Type B pancreatic cell (in vitro differentiated cells): ENCODE measurements around the gene HIP1. TPM values are rescaled to one million over a fixed set of nuclear protein-coding genes. Genes with fewer than 3 reads are reported as not detected.
"Not testable (repeated sequence)": the region's sequence is repeated elsewhere in the genome, so short reads cannot be mapped to it uniquely, and the experiment has no call there.

Experiments used
- DNase-seq: peaks from one replicate; pipeline ENCODE4 v3.0.0; 2021; ENCODE audit warnings: mixed read lengths; ENCODE audit not compliant: unreplicated experiment; ENCODE audit errors: extremely low spot score
- H3K27ac Mint-ChIP-seq: 2 replicates; pipeline ENCODE4 v1.8.0; 2021; ENCODE audit warnings: mild to moderate bottlenecking, mixed read lengths
- H3K27me3 Mint-ChIP-seq: 2 replicates; pipeline ENCODE4 v1.8.0; 2021; ENCODE audit warnings: mixed read lengths
- H3K36me3 Mint-ChIP-seq: 2 replicates; pipeline ENCODE4 v1.8.0; 2021; ENCODE audit warnings: mixed read lengths
- H3K4me1 Mint-ChIP-seq: one replicate; pipeline ENCODE4 v1.8.0; 2021; ENCODE audit warnings: mixed read lengths; ENCODE audit not compliant: unreplicated experiment
- H3K4me3 Mint-ChIP-seq: 2 replicates; pipeline ENCODE4 v1.8.0; 2021; ENCODE audit warnings: mild to moderate bottlenecking, mixed read lengths
- H3K9me3 Mint-ChIP-seq: 2 replicates; pipeline ENCODE4 v1.8.0; 2021; ENCODE audit warnings: mixed read lengths
- CTCF ChIP-seq: fragments of 200-600 bp; sonication (generic); conservative IDR thresholded peaks from 2 replicates; pipeline ENCODE4 v1.5.0; 2021; ENCODE audit warnings: antibody characterized with exemption, mild to moderate bottlenecking
- total RNA-seq: library from RNA; stranded (reverse); gene quantifications from 2 replicates; pipeline ENCODE4 v1.2.1, GENCODE V29; 2021; ENCODE audit warnings: low replicate concordance

HIP1 gene
- total RNA-seq, 1 donor from 2014 or later: 33.8 TPM

- TF ChIP-seq CTCF: no peak
- DNase-seq: no peak
- Mint-ChIP-seq H3K36me3 (no peaks in the 10 kb centered on the region), H3K27ac (no peak overlapping the region), H3K4me1 (peaks cover 4% of the 10 kb centered on the region), H3K9me3 (no peaks in the 10 kb centered on the region), H3K27me3 (no peaks in the 10 kb centered on the region), H3K4me3 (no peak overlapping the region)
Observed at GRCh38 chr7:75696263-75697037, 42.3 kb downstream of the HIP1 start.

- H3K4me3 Mint-ChIP-seq: no peak overlapping the region
- H3K4me1 Mint-ChIP-seq: peaks cover 4% of the 10 kb centered on the region
Observed at GRCh38 chr7:75694638-75695399, 43.9 kb downstream of the HIP1 start.

GRCh38 chr7:75693668-75694067 lies 45.1 kb downstream of the HIP1 start:
- not testable (repeated sequence) for H3K9me3 Mint-ChIP-seq, H3K27ac Mint-ChIP-seq, H3K36me3 Mint-ChIP-seq, H3K27me3 Mint-ChIP-seq, H3K4me1 Mint-ChIP-seq, H3K4me3 Mint-ChIP-seq, DNase-seq

More at GRCh38 chr7:75694638-75695399, 43.9 kb downstream of the HIP1 start:
- H3K27me3 Mint-ChIP-seq: no peaks in the 10 kb centered on the region
- no peaks in the 10 kb centered on the region for H3K9me3 Mint-ChIP-seq
- no peak for DNase-seq
- H3K27ac Mint-ChIP-seq: no peak overlapping the region
- H3K36me3 Mint-ChIP-seq: no peaks in the 10 kb centered on the region
- no peak for TF ChIP-seq CTCF

- no peak for DNase-seq
- Mint-ChIP-seq H3K9me3 (no peaks in the 10 kb centered on the region), H3K4me1 (peaks cover 9% of the 10 kb centered on the region), H3K27me3 (no peaks in the 10 kb centered on the region), H3K4me3 (no peak overlapping the region), H3K27ac (no peak overlapping the region), H3K36me3 (no peaks in the 10 kb centered on the region)
- no peak for TF ChIP-seq CTCF
Observed at GRCh38 chr7:75691793-75692543, 46.8 kb downstream of the HIP1 start.

GRCh38 chr7:75690121-75690523 lies 48.6 kb downstream of the HIP1 start:
- no peak for TF ChIP-seq CTCF
- no peak overlapping the region for H3K27ac Mint-ChIP-seq
- no peaks in the 10 kb centered on the region for H3K27me3 Mint-ChIP-seq
- H3K9me3 Mint-ChIP-seq: no peaks in the 10 kb centered on the region
- H3K4me1 Mint-ChIP-seq: peaks cover 5% of the 10 kb centered on the region
- DNase-seq: no peak
- no peak overlapping the region for H3K4me3 Mint-ChIP-seq
- H3K36me3 Mint-ChIP-seq: no peaks in the 10 kb centered on the region
